HG02678 (cell line): ENCODE results near the gene KRTAP12-2.
"Not testable (repeated sequence)": the region's sequence is repeated elsewhere in the genome, so short reads cannot be mapped to it uniquely, and the experiment has no call there.

ENCODE experiments used
- ATAC-seq: cut with Tn5 transposase; IDR thresholded peaks from one replicate; pipeline ENCODE4 v1.9.1; 2021; ENCODE audit warnings: mild to moderate bottlenecking, moderate library complexity; ENCODE audit not compliant: unreplicated experiment

KRTAP12-2 gene

DNA sequence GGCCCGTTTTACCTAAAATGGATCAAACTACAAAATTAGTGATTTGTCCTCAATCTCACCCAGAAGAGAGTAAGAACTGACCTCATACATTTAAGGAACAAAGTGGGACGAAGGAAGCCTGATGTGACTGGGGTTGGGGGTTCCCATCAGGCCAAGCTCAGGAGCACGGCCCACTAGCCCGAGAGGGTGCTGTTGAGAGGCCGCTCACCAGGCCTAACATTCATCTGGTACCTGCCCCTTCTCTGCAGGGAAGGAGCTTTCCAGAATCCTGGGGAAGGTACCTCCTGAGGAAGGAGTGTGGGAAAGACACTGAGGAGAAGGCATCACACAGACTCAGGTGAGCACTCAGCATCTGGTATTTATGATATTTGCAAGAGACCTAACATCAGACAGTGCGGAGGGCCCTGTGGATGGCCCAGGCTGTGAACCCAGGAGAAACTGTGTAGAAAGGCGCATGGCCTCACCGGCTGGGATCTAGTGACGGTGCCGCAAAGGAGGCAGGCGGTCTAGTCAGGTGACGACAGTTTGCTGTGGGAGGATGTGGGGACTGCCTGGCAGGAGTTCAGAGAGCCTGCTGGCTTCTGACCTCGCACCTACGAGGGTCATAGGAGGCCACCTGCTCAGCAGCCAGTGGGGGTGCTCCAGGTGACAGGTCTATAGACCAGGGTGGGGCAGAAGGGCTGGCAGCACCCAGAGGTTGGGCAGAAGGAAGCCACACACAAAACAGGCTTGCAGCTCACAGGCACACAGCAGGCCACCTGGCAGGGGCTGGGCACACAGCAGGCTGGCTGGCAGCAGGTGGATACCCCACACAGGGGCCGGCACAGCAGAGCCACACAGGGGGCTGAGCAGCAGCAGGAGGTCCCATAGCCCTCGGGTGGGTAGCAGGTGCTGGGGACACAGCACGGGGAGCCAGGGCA lies 12.8 kb downstream of the KRTAP12-2 start:
- ATAC-seq: no peak

DNA sequence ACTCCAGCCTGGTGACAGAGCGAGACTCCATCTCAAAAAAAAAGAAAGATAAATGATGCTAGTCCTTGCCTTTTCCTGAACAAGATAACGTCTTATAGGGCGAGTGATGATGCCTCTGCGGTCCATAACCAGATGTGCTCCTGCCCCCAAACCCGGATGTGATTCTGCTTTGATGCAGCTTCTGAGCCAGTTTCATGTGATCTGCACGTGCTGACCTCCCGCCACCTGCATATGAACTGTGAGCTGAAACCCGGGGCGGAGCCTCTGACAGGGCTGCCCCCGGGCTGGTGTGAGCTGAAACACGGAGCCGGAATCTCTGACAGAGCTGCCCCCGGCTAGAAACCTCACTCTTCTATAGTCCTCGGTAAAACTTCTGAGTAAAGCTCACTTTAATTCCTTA lies 13.6 kb downstream of the KRTAP12-2 start:
- no peak for ATAC-seq

DNA sequence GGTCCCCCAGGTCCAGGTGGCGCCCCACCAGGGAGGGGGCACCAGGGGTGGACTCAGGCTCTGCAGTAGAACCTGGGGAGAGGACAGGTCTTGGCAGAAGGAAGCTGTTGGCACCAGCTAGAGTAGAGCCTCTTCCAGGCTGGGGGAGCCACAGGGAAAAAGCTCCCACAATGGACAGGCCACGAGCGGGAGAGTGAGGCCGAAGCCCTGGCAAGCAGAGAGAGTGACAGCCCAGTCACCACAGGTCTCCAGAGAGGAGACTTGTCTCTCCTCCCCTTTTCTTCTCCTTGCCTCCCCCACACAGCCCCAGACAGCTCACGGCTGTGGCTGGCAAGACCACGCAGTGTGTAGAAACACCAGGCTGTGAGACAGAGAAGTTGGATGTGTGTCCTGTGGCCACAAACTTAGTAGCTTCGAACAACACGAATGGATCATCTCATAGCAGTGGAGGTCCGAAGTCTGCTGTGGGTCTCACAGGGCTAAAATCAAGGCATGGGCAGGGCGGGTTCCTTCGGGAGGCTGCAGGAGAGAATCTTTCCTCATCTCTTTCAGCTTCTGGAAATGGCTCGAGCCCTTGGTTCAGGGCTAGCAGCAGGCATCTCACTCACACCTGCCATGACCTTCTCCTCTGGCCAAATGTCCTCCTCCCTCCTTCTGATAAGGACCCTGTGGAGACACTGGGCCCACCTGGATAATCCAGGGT lies 15.6 kb downstream of the KRTAP12-2 start:
- ATAC-seq: no peak

DNA sequence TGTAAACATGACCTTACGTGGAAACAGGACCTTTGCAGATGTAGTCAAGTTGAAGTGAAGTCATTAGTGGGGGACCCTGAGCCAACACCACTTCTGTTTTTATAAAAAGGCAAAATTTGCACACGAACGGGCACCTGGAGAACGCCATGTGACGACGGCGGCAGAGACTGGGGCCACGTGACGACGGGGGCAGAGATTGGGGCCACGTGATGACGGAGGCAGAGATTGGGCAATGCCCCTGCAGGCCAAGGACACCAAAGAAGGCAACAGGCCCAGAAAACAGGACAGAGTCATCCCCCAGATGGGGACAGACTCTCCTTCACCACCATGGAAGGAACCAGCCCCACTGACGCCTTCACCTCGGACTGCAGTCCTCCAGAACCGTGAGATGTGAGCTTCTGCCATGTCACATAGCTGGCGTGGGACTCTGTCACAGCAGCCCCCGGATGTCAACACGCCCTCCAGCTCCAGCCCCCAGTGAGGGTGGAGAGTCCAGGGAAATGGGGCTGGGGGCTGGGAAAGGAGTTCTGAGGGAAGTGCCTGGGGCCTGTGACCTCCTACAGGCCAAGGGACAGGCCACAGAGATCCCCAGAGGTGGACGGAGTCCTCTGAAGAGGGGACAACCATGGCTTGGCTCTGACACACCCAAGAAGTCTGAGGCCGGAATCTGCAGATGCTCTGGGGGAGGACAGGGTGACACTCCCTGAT lies 16.3 kb downstream of the KRTAP12-2 start:
- no peak for ATAC-seq

DNA sequence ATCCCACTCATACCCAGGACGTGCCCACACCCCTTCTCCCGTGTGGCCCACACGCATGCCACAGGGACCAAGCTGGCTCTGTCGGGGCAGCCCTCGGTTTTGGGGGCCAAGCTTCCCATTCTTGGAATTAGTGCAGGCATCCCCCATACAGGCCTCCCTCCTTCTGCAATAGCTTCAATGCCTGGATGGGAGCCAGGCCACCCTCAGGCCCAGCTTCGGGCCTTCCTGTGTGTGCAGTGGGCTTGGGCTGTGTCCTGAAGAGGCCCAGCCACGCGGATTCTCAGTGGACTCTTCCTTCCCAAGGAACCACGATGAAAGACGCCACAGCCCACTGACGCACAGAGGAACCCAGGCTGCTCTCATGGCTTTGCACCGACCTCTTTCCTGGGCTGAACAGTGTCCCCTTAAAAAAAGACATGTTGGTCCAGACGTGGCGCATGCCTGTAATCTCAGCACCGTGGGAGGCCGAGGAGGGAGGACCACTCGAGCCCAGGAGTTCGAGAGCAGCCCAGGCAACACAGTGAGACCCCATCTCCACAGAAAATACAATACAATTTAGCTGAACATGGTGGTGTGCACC lies 17.1 kb downstream of the KRTAP12-2 start:
- no peak for ATAC-seq

DNA sequence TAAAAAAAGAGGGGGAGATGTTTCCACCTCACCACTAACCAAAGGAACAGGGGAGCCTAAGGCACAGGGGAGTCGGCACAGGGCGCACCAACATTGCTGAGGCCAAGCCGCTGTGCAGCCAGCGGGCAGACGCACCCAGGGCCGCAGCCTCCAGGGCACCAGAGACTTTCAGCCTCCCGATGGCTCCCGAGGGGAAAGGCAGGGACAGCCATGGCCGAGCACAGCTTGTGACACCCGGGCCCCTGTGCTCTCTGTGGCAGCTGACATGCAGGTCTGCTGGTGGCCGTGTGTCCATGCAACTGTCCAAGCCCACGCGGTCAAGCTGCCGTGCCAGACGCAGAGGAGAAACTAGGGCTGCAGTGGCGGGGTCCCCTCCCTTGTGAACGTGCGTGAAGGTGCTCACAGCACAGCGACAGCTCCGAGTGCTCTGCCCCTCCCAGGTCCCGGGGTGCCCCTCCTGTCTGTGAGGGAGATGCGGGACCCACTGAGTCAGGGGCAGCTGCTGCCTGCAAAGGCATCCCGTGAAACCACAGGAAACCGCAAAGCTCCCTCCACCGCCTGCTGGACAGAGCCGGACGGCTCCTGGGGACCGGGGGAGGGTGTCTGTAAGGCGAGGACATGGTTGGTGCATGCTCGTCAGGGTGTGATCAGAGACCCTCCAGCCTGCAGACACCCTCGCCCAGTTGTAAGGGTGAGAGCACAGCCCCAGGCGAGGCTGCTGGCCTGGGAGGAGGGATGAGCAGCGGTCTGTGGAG lies 18.0 kb downstream of the KRTAP12-2 start:
- no peak for ATAC-seq

DNA sequence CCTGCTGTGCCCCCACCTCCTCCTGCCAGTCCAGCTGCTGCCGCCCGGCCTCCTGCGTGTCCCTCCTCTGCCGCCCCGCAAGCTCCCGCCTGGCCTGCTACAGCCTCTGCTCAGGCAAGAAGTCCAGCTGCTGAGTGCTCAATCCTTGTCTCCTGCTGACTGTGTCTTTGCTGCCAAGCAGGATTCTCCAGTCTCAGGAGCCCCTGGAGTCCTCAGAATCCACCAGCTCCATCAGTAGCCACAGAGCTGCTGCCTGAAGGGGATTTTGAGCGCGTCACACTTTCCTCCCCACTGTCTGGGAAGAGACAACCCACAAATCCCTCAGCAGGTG lies 19.5 kb downstream of the KRTAP12-2 start:
- no peak for ATAC-seq

DNA sequence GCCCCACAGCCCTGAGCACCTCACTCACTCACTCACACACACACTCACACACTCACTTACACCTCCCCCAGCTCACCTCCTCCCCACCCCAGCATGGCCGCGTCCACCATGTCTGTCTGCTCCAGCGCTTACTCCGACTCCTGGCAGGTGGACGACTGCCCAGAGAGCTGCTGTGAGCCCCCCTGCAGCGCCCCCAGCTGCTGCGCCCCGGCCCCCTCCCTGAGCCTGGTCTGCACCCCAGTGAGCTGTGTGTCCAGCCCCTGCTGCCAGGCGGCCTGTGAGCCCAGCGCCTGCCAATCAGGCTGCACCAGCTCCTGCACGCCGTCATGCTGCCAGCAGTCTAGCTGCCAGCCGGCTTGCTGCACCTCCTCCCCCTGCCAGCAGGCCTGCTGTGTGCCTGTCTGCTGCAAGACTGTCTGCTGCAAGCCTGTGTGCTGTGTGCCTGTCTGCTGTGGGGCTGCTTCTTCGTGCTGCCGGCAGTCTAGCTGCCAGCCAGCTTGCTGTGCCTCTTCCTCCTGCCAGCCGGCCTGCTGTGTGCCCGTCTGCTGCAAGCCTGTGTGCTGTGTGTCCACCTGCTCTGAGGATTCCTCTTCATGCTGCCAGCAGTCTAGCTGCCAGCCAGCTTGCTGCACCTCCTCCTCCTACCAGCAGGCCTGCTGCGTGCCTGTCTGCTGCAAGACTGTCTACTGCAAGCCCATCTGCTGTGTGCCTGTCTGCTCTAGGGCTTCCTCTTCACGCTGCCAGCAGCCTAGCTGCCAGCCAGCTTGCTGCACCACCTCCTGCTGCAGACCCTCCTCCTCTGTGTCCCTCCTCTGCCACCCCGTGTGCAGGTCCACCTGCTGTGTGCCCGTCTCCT lies 20.1 kb downstream of the KRTAP12-2 start, which contains the start of gene KRTAP10-11:
TSS of gene KRTAP10-11 (plus strand) at position 49 of the 856 bp plus-strand sequence. CDS start at position 94, 45 bp downstream.
- ATAC-seq: not testable (repeated sequence)

DNA sequence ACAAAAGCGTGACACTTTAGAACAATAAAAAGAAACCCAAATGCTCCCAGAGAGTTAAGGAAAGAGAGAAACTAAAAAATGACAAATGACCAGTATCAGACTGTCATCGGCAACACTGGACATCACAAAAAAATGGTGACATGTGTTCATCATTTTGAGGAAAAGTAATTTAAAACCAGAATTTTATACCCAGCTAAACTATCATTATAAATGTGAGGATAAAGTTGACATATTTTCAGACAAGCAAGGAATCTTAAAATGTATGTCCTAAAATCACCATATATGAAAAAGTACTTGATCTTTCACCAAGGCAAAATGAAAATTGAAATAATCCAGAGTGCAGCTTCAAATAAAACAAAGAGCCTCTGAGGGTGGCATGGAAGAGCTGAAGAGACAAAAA lies 21.8 kb downstream of the KRTAP12-2 start:
- ATAC-seq: no peak

DNA sequence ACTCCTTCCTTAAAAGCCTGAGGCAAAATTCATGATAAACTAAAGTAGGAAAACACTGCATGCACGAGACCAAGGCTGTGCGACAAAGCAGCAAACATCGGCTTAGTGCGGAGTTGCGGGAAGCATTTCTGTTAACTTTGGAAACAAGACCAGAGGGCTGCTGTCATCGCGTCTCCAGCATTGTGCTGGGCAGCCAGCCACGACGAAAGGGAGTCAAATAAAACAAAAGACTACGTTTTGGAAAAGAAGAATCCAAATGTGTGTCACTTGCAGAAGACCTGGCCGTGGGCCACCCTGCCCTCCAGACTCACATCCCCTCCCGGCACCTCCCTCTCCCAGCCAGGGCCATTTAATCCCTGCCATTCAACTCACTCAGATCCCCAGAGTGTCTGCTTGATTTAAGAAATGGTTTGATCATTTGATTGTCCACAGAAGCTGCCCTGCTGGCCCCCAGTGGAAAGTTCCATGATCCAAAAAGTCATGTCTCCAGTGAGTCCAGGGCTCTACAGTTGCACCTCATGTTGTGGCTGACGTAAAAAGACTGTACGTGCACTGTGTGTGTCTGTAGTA lies 22.9 kb downstream of the KRTAP12-2 start:
- ATAC-seq: no peak

DNA sequence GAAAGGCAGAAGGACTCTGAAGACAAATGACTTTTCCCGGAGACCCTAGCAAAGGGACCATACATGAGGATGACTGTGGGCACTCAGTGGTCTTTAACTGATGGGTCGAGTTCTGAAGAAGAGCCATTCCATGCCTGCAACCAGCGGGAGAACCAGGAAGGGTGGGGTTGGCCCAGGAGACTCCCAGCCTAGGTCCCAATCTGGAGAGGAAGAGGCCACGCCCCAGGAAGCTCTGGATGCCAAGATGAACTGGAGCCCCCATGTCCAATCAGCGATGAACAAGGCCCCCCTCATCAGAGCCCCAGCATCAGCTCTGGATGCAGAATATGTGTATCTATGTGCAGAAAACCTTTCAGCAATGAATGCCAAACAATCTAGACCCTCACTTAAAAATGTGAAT lies 26.0 kb downstream of the KRTAP12-2 start:
- no peak for ATAC-seq

DNA sequence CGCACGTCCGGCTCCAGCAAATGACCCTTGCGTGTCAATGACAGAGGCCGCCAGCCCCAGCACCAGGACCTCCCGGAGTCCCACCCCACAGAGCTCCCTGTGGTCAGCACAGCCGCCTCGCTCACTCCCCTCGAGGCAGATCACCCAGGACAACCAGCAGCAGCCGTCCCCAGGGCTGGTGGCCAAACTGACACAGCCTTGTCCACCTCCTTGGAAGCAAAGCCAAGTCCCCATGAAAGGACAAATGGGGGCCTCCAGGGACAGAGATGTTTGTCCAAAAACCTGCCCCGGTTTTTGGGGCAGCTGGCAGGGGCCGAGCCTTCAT lies 27.4 kb downstream of the KRTAP12-2 start:
- no peak for ATAC-seq

DNA sequence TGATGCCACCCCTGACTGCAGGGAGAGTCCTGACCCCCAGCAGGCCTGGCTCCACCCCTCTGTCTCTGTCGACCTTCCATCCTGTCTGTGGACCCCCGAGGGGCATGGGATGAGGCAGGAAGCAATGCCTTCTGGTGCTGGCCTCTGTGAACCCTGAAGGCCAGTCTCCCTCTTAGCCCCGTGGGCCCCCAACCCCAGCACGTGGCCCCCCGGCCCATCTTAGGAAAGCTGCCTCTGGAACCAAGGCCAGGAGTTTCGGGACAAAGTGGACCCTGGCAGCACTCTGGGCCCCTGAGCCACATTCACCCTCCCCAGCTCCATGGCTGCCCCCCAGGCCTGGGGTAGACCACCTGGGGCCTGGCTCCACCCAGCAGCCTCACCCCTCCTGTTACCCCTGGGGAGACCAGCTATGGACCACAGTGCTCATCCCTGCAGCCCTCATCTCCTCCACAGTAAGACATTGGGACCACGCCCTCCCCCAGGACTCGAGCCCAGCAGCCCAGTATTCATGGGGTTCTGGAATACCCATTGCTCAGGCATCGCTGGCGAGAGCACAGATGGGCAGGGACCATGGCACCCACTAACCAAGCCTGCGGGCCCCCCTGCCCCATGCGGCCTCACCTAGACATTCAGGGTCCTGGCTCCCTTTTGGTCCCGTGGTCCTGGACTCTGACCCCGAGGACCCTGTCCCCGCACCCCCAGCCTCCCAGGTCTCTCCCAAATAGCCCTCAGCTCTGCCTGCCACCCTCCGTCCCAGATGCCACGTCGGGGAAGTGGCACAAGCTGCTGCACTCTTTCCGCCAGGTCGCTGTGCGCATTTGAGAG lies 28.0 kb downstream of the KRTAP12-2 start:
- not testable (repeated sequence) for ATAC-seq

DNA sequence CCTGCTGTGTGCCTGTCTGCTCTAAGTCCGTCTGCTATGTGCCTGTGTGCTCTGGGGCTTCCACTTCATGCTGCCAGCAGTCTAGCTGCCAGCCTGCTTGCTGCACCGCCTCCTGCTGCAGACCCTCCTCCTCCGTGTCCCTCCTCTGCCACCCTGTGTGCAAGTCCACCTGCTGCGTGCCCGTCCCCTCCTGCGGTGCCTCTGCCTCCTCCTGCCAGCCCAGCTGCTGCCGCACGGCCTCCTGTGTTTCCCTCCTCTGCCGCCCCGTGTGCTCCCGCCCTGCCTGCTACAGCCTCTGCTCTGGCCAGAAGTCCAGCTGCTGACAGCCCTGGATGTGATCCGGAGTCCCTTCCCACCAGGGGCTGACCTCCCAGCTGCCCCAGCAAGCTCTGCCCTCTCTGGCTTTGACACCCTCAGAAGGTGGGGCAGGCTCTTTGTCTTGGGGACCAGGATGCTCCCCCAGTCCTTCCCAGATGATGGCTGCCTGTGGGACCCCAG lies 28.8 kb downstream of the KRTAP12-2 start:
- ATAC-seq: not testable (repeated sequence)

DNA sequence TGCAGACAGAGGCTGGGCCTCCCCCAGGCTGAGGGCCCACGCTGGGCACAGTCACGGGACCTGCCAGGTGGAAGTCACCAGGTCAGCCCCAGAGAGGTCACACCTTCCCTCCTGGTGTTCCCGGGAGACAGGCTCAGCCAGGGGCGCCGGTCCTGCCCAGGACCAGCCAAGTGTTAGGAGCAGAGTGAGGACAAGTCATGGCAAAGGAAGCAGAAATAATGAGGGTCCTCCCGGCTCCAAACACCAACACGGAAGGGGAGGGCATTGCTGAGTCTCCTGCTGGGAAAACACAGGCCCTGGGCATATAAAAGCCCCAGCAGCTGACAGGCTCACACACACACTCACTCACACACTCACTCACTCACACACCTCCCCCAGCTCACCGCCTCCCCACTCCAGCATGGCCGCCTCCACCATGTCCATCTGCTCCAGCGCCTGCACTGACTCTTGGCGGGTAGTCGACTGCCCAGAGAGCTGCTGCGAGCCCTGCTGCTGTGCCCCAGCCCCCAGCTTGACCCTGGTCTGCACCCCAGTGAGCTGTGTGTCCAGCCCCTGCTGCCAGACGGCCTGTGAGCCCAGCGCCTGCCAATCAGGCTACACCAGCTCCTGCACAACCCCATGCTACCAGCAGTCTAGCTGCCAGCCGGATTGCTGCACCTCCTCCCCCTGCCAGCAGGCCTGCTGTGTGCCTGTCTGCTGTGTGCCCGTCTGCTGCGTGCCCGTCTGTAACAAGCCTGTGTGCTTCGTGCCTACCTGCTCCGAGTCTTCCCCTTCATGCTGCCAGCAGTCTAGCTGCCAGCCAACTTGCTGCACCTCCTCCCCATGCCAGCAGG lies 29.5 kb downstream of the KRTAP12-2 start, which contains the start of gene KRTAP10-10:
TSS of gene KRTAP10-10 (plus strand) at position 339 of the 833 bp plus-strand sequence. CDS start at position 401, 62 bp downstream.
- ATAC-seq: no peak

DNA sequence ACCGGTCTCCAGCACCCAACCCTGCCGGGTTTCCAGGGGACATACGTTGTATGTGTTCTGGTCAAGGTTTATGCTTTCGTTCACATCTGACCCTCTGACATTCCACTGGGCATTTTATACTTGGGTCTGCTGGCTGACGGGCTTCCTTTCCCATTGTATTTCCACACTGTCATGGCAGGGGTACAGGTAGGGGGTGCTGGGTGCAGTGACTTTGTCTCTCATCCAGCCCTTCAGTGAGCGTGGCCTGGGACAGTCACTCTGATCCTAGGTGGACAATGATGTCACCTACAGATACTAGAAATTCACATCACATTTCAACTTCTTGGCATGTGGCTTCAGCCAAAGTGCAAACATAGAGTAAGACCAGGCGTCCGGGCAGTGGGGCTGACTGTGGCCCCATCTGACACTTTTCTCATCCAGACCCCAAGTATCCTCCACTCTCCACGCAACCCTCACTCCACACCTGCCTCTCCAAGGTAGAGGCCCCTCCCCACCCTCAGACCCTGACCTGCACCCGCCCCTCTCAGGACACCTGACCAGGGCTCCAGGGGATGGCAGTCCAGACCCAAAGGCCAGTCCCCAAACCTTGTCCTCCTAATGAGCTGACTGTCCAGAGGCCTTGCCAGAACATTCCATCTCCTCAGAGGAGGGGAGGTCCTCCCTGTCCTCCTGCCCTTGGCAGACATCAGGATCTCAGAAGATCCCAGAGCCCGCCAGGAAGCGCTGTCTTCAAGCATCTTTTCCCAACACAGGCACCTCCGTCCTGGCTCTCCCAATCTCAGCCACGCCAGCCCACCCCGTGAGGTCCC lies 30.3 kb downstream of the KRTAP12-2 start:
- no peak for ATAC-seq
